GM19397 (cell line): ENCODE results near the gene DCLRE1B.
"Not testable (repeated sequence)": the region's sequence is repeated elsewhere in the genome, so short reads cannot be mapped to it uniquely, and the experiment has no call there.

ENCODE experiments used
- ATAC-seq: cut with Tn5 transposase; IDR thresholded peaks from one replicate; pipeline ENCODE4 v1.9.1; 2021; ENCODE audit warnings: mild to moderate bottlenecking, moderate library complexity; ENCODE audit not compliant: unreplicated experiment

The DCLRE1B gene

GRCh38 chr1:113946112-113946511 lies 41.0 kb downstream of the DCLRE1B start:
- ATAC-seq = no peak

- no peak for ATAC-seq
Measured at GRCh38 chr1:113946678-113947387, 41.7 kb downstream of the DCLRE1B start.

- no peak for ATAC-seq
Measured at GRCh38 chr1:113947388-113948107, 42.4 kb downstream of the DCLRE1B start.

DNA sequence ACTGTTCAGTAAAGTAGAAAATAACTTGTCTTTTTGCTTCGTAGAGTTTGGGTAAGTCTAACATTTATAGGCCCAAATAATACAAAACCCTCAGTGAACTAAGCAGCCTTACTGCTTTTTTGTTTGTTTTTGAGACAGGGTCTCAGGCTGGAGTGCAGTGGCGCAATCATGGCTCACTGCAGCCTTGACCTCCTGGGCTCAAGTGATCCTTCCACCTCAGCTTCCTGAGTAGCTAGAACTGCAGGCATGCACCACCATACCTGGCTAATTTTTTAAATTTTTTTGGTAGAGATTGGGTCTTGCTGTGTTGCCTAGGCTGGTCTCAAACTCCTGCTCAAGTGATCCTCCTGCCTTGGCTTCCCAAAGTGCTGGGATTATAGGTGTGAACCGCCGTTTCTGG lies 43.0 kb downstream of the DCLRE1B start:
- ATAC-seq = not testable (repeated sequence)

- no peak for ATAC-seq
Measured at GRCh38 chr1:113949007-113949406, 43.9 kb downstream of the DCLRE1B start.

DNA sequence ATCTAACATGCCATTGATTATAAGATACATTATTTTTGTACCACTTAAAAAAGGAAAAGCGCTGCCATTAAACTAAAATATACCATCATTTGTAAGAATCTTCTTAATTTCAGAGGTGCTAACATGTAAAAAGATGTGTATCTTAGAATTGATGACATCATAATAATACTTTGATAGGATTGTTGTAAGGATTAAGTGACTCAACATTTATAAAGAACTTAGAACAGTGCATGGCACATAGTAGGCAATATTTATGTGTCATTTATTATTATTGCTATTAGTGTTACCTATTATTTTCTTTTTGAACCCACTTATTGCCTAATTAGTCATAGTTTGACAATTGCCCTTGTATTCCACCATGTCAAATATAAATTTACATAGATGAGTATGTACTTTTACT lies 45.8 kb downstream of the DCLRE1B start:
- ATAC-seq = no peak

DNA sequence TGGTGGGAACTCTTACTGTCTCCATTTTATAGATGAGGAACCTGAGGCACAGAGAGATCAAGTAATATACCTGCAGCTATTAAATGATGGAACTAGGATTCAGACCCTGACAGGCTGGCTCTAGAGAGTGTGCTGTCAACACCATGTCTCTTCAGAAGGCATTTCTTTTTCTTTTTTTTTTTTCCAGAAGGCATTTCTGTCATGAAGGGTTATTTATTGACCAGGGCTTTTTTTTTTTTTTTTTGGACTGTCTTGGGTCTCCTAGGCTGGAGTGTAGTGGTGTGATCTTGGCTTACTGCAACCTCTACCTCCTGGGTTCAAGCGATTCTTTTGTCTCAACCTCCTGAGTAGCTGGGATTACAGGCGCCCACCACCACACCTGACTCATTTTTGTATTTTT lies 46.6 kb downstream of the DCLRE1B start:
- ATAC-seq = no peak

GRCh38 chr1:113957984-113958383 lies 52.9 kb downstream of the DCLRE1B start:
- no peak for ATAC-seq

DNA sequence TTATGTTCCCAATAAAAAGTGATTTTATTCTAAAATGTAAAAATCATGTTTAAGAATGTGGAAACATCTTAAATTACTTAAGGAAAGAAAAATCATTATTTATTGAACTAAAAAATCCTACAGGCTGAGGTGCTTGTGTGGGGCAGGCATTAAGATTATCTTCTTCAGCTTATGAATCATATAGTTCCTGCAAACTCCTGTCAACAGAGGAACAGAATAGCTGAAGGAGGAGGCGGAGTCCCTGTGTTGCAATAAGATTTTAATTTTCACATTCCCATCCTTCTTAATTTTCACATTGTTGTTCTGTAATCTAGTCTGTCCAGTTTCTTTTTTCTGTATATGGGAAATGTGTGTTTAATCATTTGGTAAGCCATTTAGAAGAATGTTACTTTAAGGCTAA lies 53.6 kb downstream of the DCLRE1B start:
- ATAC-seq = no peak

DNA sequence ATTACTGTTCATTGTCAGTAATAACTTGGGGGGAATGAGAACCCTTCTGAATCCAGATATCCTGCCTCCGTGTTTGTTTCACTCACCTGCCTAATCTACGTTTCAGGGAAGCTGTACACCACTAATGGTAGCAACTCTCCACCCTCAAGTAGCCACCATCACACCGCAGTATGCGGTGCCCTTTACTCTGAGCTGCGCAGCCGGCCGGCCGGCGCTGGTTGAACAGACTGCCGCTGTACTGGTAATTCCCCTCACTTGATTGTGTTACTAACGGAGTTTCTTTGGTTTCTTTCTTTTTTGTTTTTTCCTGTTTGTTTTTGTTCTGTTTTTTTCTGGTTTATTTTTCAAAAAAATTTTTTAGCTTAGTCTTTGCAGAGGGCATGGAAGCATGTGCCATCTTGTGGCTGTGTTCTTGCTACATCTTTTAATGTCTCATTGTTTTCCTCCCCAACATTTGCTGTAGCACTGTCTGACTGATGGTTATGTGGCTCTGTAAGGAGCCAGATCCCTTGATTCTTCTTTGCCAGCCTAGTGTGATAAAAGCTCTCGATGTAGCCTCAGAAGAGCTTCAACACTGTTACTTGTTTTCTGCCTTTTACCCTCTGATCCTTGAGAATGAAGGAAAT lies 58.3 kb downstream of the DCLRE1B start:
- no peak for ATAC-seq
